ENCODE data around the gene USPL1.
A peak's percentile ranks its signal among the peaks of the same experiment; 100 is the strongest.
"Not testable (repeated sequence)": the region's sequence is repeated elsewhere in the genome, so short reads cannot be mapped to it uniquely, and the experiment has no call there.

USPL1 gene

GRCh38 chr13:30615866-30616541, 1.7 kb upstream of the USPL1 start:
- DNase-seq (ENCODE audit: low read depth): no peak

DNA sequence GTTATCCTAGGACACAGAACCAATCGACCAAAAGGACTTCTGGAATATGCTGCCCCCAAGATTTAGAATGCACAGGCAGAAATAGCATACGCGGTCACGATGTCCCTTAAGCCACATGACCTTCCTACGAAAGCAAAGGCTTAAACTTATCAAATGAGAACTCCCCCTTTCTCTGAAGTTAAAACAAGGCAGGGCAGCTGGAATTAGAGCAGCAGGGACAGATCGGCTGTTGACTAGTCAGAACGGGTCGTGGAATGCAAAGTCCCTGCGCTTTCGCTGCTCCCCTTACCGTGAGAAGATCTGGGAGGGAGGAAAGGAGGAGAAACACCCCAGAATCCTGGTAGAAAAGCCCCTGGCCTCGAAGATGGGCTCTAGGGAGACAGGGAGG, 799 bp upstream of the USPL1 start:
- peak; percentile 88 for DNase-seq (ENCODE audit: low read depth)

DNA sequence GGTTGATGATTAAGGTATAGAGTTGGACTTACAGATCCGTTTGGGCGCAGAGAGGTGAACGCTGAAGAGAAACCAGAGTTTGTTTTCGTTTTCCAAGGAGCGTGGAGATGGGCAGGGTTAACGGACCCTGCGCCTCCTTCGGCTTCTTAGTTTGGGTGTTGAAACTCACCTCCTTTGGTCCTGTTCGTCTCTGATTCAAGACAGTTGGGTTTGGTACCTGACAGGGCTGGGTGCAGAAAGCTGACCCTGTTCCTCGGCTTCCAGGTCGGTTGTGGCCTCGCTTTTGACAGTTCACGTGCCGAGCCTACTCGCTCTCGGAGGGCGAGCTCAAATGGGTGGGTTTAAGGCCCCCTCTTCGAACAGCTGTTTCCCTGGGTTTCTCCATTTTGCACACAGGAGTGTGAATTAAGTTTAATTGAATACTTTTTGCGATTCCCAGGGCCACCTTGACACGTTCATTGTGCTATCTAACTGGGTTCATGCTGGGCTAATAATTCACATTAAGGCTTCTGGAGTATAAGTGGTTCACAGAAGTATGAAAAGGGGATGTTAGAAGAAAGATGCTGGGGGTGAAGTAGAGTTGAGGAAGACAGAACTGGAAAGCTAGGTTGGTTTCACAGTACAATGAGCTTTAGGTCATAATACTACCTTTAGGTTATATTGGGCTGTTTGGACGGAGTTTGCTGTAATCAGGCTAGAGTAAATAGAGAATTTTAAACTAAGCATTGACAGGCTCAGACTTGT, 638 bp downstream of the USPL1 start:
- no peak for DNase-seq (ENCODE audit: low read depth)

GRCh38 chr13:30618930-30619279, 1.2 kb downstream of the USPL1 start:
- no peak for DNase-seq (ENCODE audit: low read depth)

GRCh38 chr13:30619731-30620130, 2.0 kb downstream of the USPL1 start:
- DNase-seq (ENCODE audit: low read depth): no peak

- DNase-seq (ENCODE audit: low read depth): no peak
Measured at GRCh38 chr13:30620941-30621340, 3.2 kb downstream of the USPL1 start.

DNA sequence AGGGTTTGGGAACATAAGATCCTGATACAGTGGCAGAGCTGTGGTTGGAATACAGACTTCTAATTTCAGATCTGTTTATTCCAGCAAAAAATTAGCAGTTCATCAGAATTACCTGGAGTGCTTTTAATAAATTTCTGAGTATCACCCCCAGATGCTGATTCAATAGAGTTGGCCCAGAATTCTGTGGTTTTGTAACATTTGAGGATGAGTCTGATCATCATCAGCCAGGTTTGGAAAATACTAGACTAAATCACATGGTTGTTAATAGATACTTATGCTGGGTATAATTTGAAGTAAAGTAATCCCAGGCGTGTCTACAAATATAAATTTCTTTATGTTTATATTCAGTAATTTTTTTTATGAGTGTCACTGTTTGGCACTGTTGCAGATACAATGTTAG, 4.8 kb downstream of the USPL1 start:
- DNase-seq (ENCODE audit: low read depth): no peak

- no peak for DNase-seq (ENCODE audit: low read depth)
Measured at GRCh38 chr13:30623392-30623791, 5.7 kb downstream of the USPL1 start.

GRCh38 chr13:30624630-30625029, 6.9 kb downstream of the USPL1 start:
- no peak for DNase-seq (ENCODE audit: low read depth)

DNA sequence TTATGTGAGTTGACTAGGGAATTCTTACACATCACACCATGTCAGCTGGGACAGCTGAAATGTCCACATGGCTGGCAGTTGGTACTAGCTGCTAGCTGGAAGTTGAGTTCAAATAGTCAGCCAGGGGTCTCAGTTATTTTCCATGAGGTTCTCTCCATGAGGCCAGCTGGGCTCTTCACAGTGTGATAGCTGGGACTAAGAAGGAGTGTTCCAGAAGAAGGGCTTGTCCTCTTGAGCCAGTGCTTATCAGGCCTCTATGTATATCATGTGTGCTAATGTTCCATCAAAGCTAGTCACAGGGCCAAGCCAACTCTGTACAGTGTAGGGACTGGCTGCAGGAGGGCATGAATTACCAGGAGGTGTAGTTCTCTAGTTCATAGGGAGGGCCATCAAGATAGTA, 11.8 kb downstream of the USPL1 start:
- DNase-seq (ENCODE audit: low read depth): no peak

GRCh38 chr13:30633861-30634260, 16.1 kb downstream of the USPL1 start:
- DNase-seq (ENCODE audit: low read depth): no peak

- DNase-seq (ENCODE audit: low read depth): no peak
Measured at GRCh38 chr13:30634838-30635237, 17.1 kb downstream of the USPL1 start.

DNA sequence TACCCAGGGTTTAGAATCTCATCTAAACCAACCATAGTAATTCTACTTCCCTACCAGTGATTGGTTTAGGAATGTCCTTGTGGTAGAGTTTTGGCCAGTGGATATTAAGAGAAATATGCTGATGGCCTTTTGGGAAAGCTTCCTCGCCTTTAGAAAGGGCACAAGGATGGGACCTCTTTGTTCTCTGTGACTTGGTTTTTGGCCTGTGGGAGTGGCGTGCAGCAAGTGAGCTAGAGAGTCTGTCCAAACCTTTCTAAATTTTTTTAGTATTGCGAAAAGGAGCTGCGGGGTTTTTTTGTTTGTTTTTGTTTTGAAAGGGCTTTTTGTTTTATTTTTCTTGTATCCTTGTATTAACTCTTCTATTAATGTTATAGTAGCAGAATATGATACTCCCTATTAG, 20.6 kb downstream of the USPL1 start:
- no peak for DNase-seq (ENCODE audit: low read depth)

DNA sequence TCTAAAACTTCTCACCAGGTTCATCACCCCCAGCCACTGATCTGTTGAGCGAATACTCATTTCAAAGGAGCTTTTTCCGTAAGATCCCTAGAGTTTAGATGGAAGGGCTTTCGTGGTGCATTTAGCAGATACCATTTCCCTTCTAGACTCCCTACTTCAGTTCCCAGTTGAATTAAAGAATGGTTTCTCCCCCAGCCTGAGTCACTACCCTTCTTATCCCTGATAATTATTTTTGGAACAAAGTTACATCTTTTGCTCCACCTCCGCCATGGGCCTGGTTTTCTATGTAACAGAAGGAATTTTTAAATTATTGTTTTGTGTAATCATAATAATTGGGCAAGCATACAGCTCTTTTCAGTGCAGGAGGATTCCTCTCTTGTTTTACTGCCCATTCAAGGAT, 22.0 kb downstream of the USPL1 start:
- DNase-seq (ENCODE audit: low read depth): peak; percentile 74

DNA sequence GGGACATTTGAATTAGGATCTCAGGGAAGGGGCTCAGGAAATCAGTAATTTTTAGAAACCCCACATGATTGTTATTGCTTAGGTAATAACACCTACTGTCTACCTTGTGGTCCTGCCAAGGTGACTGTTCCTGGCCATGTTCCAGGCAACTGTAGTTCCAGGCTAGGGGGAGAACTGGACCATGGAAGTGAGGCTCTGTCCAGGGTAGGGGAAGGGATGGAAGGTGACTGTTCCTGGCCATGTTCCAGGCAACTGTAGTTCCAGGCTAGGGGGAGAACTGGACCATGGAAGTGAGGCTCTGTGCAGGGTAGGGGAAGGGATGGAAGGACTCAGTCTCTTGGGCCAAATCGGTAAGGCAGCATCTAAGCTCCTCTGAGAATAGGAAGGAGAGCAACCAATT, 23.5 kb downstream of the USPL1 start:
- not testable (repeated sequence) for DNase-seq (ENCODE audit: low read depth)

GRCh38 chr13:30645629-30646028, 27.9 kb downstream of the USPL1 start:
- DNase-seq (ENCODE audit: low read depth): no peak

DNA sequence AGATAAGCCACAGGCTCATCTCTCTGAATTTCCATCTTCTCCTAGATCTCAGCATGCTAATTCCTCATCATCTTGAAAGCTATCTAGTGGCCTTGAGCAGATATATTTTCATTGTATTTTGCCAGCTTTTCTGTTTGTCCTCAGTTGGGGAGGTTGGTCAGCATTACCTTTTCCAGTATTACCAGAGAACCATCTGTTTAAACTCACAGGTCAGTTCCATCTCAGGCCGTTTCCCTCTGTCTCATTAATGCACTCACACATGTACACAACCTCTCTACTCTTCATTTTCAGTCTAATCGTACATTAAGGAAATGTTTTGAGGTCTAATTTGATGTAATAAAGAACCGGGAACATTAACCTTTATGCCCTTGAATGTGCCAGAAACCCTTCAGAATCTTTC, 29.7 kb downstream of the USPL1 start:
- DNase-seq (ENCODE audit: low read depth): no peak

- DNase-seq (ENCODE audit: low read depth): no peak
Measured at GRCh38 chr13:30647824-30648521, 30.3 kb downstream of the USPL1 start.

- no peak for DNase-seq (ENCODE audit: low read depth)
Measured at GRCh38 chr13:30648522-30649012, 30.8 kb downstream of the USPL1 start.

DNA sequence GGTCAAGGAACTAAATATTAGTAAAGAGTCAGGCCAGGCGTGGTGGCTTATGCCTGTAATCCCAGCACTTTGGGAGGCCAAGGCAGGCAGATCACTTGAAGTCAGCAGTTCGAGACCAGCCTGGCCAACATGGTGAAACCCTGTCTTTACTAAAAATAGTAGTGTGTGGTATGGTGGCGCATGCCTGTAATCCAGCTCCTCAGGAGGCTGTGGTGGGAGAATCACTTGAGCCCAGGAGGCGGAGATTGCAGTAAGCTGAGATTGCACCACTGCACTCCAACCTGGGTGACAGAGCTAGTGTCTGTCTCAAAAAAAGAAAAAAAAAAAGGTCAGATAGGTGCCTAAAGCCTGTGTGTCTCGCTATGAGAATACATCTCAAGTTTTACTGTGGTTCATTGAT, 33.9 kb downstream of the USPL1 start:
- not testable (repeated sequence) for DNase-seq (ENCODE audit: low read depth)

DNA sequence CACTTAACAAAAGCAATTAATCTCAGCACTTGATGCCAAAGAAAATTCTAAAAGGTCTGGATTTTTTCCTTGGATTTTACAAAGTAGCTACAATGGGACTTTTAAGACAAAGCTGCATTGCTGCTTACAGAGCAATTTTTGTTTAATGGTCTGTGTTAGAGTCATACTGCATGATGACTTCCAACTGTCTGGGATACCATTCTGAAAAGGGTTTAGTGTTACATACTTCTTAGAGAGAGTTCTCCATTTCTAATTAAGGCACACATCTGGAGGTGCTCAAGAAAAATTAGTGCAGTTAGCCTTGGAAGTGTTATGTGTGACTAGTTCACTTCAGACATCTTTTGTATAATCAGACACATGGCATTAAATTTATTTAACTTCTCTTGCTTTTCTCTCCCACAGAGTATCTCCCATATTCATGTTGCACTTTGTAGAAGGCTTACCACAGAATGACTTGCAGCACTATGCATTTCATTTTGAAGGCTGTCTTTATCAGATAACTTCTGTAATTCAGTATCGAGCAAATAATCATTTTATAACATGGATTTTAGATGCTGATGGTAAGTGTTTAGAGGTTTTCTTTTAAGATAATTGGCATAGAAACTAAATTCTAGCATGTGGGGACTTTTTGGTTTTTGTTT, 35.1 kb downstream of the USPL1 start:
- DNase-seq (ENCODE audit: low read depth): no peak

- DNase-seq (ENCODE audit: low read depth): no peak
Measured at GRCh38 chr13:30654430-30654829, 36.7 kb downstream of the USPL1 start.

- no peak for DNase-seq (ENCODE audit: low read depth)
Measured at GRCh38 chr13:30656178-30656577, 38.5 kb downstream of the USPL1 start.
